RWPE1 (cell line): ENCODE data around the gene SPHK2.
"Not testable (repeated sequence)": the region's sequence is repeated elsewhere in the genome, so short reads cannot be mapped to it uniquely, and the experiment has no call there.

Experiments
- CTCF ChIA-PET: fragments of 350-600 bp; sonication (Branson Sonifier 250); formaldehyde crosslinking; extraction: SDS; loops from one replicate; lab custom pipeline; 2021; lab: Yijun Ruan, JAX
- POLR2A ChIA-PET: fragments of 400-600 bp; formaldehyde crosslinking; extraction: SDS; loops from one replicate; lab custom pipeline; 2020; ENCODE audit warnings: antibody characterized with exemption; ENCODE audit not compliant: low non-redundant PET; lab: Yijun Ruan, JAX
- DNase-seq: peaks from one replicate; pipeline ENCODE4 v3.0.0; 2012; ENCODE audit warnings: low spot score
- H3K27ac ChIP-seq: fragments of 450-650 bp; 2 replicates; pipeline ENCODE4 v1.5.1; 2017
- TF ChIP-seq, protein P1 (sequence below): fragments of 450-650 bp; conservative IDR thresholded peaks from 2 replicates; pipeline ENCODE4 v1.5.1; 2017; ENCODE audit warnings: low read depth, mild to moderate bottlenecking

SPHK2 gene

GRCh38 chr19:48654299-48655059 lies 35.2 kb downstream of the SPHK2 start:
- H3K27ac ChIP-seq: peak overlapping the region; percentile 43
- TF ChIP-seq, protein P1, sequence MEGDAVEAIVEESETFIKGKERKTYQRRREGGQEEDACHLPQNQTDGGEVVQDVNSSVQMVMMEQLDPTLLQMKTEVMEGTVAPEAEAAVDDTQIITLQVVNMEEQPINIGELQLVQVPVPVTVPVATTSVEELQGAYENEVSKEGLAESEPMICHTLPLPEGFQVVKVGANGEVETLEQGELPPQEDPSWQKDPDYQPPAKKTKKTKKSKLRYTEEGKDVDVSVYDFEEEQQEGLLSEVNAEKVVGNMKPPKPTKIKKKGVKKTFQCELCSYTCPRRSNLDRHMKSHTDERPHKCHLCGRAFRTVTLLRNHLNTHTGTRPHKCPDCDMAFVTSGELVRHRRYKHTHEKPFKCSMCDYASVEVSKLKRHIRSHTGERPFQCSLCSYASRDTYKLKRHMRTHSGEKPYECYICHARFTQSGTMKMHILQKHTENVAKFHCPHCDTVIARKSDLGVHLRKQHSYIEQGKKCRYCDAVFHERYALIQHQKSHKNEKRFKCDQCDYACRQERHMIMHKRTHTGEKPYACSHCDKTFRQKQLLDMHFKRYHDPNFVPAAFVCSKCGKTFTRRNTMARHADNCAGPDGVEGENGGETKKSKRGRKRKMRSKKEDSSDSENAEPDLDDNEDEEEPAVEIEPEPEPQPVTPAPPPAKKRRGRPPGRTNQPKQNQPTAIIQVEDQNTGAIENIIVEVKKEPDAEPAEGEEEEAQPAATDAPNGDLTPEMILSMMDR: no peak
- POLR2A ChIA-PET: no interaction called here
- CTCF ChIA-PET: no interaction called here
- no peak for DNase-seq

- peak; percentile 68 for DNase-seq
- ChIA-PET CTCF (interaction anchor here (0.6 kb wide), 1 partner anchor 81 kb away, joined by 5 read pairs; no protein-coding TSS in a partner anchor), POLR2A (no interaction called here)
These were observed 37.7 kb downstream of the SPHK2 start for GRCh38 chr19:48656840-48657474.

GRCh38 chr19:48657828-48658227 lies 38.5 kb downstream of the SPHK2 start:
- CTCF ChIA-PET, DNase-seq, POLR2A ChIA-PET: not testable (repeated sequence)
- H3K27ac ChIP-seq: peak overlapping the region; percentile 56

More at GRCh38 chr19:48656840-48657474, 37.7 kb downstream of the SPHK2 start:
- TF ChIP-seq, protein P1: no peak
- peak overlapping the region; percentile 56 for H3K27ac ChIP-seq

GRCh38 chr19:48658483-48658882 lies 39.2 kb downstream of the SPHK2 start:
- ChIA-PET POLR2A (no interaction called here), CTCF (no interaction called here)
- TF ChIP-seq, protein P1: no peak
- H3K27ac ChIP-seq: peak overlapping the region; percentile 56
- no peak for DNase-seq

DNA sequence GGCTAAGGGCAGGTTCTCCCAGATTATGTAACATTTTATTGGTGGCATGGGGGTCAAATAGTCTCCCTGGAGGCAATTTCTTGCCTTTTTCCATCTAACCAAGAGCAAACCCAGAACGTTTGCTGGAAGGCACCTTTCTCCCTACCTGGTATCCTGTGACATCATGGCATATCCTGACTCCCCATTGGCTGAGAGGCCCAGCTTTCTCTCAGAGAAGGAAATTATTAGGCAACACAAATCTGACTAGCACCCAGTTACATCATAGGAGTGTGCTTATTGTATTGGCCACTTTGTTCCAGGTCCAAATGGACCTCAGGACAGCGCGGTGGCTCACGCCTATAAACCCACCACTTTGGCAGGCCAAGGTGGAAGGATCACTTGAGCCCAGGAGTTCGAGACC lies 40.5 kb downstream of the SPHK2 start:
- peak; percentile 82 for DNase-seq
- ChIA-PET POLR2A (interaction anchor here (0.7 kb wide), 1 partner anchor 30 kb away, joined by 3 read pairs; no protein-coding TSS in a partner anchor), CTCF (no interaction called here)
- peak overlapping the region; percentile 80 for H3K27ac ChIP-seq
- TF ChIP-seq, protein P1: no peak

GRCh38 chr19:48660852-48661710 lies 41.8 kb downstream of the SPHK2 start:
- POLR2A ChIA-PET: no interaction called here

More at GRCh38 chr19:48660852-48661710, 41.8 kb downstream of the SPHK2 start:
- TF ChIP-seq, protein P1: no peak
- DNase-seq: peak; percentile 95
- CTCF ChIA-PET: interaction anchor here (0.6 kb wide), 1 partner anchor 466 kb away, joined by 7 read pairs; no protein-coding TSS in a partner anchor
- peak overlapping the region; percentile 80 for H3K27ac ChIP-seq
